Measurements from ENCODE around the gene CXXC5. TPM values are rescaled to one million over a fixed set of nuclear protein-coding genes. Genes with fewer than 3 reads are reported as not detected.
A peak's percentile ranks its signal among the peaks of the same experiment; 100 is the strongest.

Gene CXXC5
- total and polyA plus RNA-seq, 2 of the 4 experiments (the other 2 are of a cell fraction): 24.9 to 35.7 TPM

GRCh38 chr5:139688088-139688702 is 40.0 kb downstream of the CXXC5 start:
- Histone ChIP-seq H3K4me2 (ENCODE audit: low read depth, low read length) (no peak overlapping the region), H4K8ac (ENCODE audit: low read depth in 2 of 2, low read length in 2 of 2) (no peak overlapping the region), H3K14ac (replicated peaks; ENCODE audit: low read depth, low read length) (no peak overlapping the region), H4K20me1 (ENCODE audit: insufficient read depth, low read length) (no peaks in the 10 kb centered on the region), H3K18ac (ENCODE audit: low read depth, low read length) (no peak overlapping the region), H3K9ac (ENCODE audit: low read depth, low read length) (no peak overlapping the region), H3K4me3 (ENCODE audit: insufficient read depth, low read depth, low read length) (no peak overlapping the region), H3K4ac (ENCODE audit: low read depth, low read length) (no peak overlapping the region), H2AFZ (replicated peaks; ENCODE audit: low read length, poor library complexity) (no peak overlapping the region), H3K9me3 (ENCODE audit: control insufficient read depth, insufficient read depth, low read length) (no peaks in the 10 kb centered on the region), H2BK5ac (ENCODE audit: low read depth, low read length, poor library complexity, severe bottlenecking) (no peak overlapping the region), H2BK20ac (ENCODE audit: low read depth, low read length) (no peak overlapping the region), H2AK5ac (ENCODE audit: low read depth, low read length) (no peak overlapping the region), H4K91ac (ENCODE audit: insufficient read depth, low read depth, low read length) (no peak overlapping the region), H3K9me1 (ENCODE audit: insufficient read depth, low read length) (no peaks in the 10 kb centered on the region), H2AK9ac (replicated peaks; ENCODE audit: low read depth, low read length, poor library complexity) (peak overlapping the region; percentile 4), H3K56ac (ENCODE audit: extremely low read depth, insufficient read depth, low read length) (no peak overlapping the region), H3K23ac (ENCODE audit: low read depth, low read length) (no peak overlapping the region), H3K79me1 (ENCODE audit: low read depth in 1 of 2, low read length in 2 of 2) (peaks cover 4 to 5% of the 10 kb centered on the region in 2 experiments; a peak in 1 of 4 replicates), H3K4me1 (ENCODE audit: control insufficient read depth, insufficient read depth, low read length) (peaks cover 22% of the 10 kb centered on the region), H4K5ac (ENCODE audit: low read depth, low read length) (no peak overlapping the region), H3K27me3 (ENCODE audit: control insufficient read depth, insufficient read depth, low read length) (no peaks in the 10 kb centered on the region), H3K36me3 (ENCODE audit: control insufficient read depth, insufficient read depth, low read length) (peaks cover 17% of the 10 kb centered on the region), H2BK120ac (ENCODE audit: low read depth, low read length) (no peak overlapping the region), H2BK15ac (ENCODE audit: low read depth, low read length) (no peak overlapping the region), H3K27ac (ENCODE audit: insufficient read depth, low read length) (no peak overlapping the region)
- 68% methylated on average over 6 of the region's 14 CpGs; no CpG with 5 or more reads in 1 of the 2 experiments for WGBS, 2 experiments (ENCODE audit: extremely low coverage in 2 of 2, insufficient read length in 1 of 2)
- intact Hi-C loops (cut with micrococcal nuclease) (no loop called here), in situ Hi-C loops (cut with MboI; ENCODE audit: low sequenced_read_pairs) (no loop called here), dilution Hi-C loops (cut with HindIII; ENCODE audit: low sequenced_read_pairs, unreplicated experiment) (no loop called here)
- POLR2A ChIA-PET (ENCODE audit: unreplicated experiment): no interaction called here
- ATAC-seq (ENCODE audit: low read depth): no peak
- TF ChIP-seq USF2 (IDR thresholded peaks at IDR 0.05; ENCODE audit: low read depth, low read length) (no peak), RFX5 (IDR thresholded peaks at IDR 0.05; ENCODE audit: low read depth, low read length) (no peak), CEBPB (IDR thresholded peaks at IDR 0.05; ENCODE audit: low read depth, low read length) (no peak), MXI1 (IDR thresholded peaks at IDR 0.05; ENCODE audit: borderline replicate concordance, low read depth, low read length) (no peak), FOS (IDR thresholded peaks at IDR 0.05; ENCODE audit: low read depth, low read length) (no peak), RAD21 (IDR thresholded peaks at IDR 0.05; ENCODE audit: low read length) (no peak), NFE2L2 (IDR thresholded peaks at IDR 0.05; ENCODE audit: low read depth, low read length) (no peak), MAFK (IDR thresholded peaks at IDR 0.05; ENCODE audit: low read depth, low read length) (no peak), CHD1 (IDR thresholded peaks at IDR 0.05; ENCODE audit: low read depth, low read length) (no peak)
- TF ChIP-seq, protein P1, sequence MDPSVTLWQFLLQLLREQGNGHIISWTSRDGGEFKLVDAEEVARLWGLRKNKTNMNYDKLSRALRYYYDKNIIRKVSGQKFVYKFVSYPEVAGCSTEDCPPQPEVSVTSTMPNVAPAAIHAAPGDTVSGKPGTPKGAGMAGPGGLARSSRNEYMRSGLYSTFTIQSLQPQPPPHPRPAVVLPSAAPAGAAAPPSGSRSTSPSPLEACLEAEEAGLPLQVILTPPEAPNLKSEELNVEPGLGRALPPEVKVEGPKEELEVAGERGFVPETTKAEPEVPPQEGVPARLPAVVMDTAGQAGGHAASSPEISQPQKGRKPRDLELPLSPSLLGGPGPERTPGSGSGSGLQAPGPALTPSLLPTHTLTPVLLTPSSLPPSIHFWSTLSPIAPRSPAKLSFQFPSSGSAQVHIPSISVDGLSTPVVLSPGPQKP (IDR thresholded peaks at IDR 0.05; ENCODE audit: borderline replicate concordance, low read depth, low read length): no peak
- CTCF ChIA-PET: interaction anchor here (3.2 kb wide), 1 partner anchor 54 kb away, joined by 26 read pairs; no protein-coding TSS in a partner anchor
- DNase-seq: no peak
- no TSS peak for BruUV-seq (replicated peaks)

All from IMR-90 (cell line).